NCI-H82 treated with DMSO at 0.1 percent for 48 hours (cell line): ENCODE data around the gene SOD1.
"Not testable (repeated sequence)": the region's sequence is repeated elsewhere in the genome, so short reads cannot be mapped to it uniquely, and the experiment has no call there.

ENCODE experiments used
- DNase-seq: peaks from one replicate; lab custom pipeline; 2025; ENCODE audit not compliant: unreplicated experiment; lab: John Stamatoyannopoulos, UW

SOD1 gene

DNA sequence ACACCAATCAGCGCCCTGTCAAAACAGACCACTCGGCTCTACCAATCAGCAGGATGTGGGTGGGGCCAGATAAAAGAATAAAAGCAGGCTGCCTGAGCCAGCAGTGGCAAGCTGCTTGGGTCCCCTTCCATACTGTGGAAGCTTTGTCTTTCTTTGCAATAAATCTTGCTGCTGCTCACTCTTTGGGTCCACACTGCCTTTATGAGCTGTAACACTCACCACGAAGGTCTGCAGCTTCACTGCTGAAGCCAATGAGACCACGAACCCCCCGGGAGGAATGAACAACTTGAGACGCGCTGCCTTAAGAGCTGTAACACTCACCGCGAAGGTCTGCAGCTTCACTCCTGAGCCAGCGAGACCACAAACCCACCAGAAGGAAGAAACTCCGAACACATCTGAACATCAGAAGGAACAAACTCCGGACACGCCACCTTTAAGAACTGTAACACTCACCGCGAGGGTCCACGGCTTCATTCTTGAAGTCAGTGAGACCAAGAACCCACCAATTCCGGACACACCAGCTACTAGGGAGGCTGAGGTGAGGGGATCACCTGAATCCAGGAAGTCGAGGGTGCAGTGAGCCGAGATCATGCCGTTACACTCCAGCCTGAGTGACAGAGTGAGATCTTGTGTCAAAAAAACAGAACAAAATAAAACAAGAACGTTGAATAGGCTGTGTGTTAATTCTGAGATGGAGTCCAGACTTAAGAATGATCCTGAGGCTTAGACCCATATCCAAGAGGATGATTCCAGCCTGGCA lies 4.5 kb upstream of the SOD1 start:
- not testable (repeated sequence) for DNase-seq

DNA sequence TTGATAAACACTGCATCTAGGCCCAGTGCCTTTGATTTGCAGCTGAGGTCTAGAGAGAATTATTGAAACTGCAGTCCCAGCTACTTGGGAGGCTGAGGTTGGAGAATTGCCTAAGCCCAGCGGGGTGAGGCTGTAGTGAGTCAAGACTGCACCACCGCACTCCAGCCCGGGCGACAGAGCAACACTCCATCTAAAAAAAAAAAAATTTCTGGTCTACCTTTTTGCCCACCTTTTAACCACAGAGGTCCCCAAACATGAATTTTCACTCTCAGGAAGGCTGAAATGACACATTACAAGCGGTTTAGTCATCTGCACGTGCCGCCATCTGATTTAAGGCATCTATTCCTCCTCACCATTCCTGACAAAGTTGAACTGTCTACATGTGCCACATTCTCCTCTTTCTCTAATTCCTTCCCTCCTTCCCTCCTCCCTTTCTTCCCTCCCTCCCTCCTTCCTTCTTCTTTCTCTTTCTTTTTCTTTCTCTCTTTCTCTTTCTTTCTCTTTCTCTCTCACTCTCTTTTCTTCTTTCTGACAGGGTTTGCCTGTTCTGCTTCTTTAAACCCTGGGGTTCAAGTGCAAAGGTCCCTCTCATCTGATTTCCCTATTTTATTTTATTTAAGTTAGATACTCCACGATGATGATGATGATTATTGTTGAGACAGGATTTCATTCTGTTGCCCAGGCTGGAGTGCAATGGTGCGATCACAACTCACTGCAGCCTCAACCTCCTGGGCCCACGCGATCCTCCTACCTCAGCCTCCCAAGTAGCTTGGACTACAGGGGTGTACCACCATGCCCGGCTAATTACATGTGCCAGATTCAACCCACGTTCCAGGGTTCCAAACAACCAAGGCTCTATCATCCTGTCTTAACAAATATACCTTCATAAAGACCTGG lies 3.0 kb upstream of the SOD1 start:
- no peak for DNase-seq

DNA sequence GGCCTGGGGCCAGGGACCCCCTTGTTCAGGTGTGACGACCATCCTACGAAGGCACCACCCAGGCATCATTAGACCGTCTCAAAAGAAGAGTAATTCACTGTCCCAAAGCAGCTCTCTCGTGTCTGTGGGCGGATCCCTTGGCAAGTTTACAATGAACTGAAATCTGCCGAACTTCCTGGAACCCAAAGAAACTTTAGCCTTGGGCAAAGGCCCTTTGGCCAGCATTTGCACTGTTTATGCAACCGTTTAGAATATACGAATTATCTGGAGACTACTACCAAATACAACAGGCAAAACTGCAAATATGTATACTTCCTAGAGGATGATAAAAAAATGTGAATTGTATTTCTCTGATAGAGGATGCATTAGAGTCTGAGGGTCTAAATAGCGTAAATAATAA lies 1.4 kb upstream of the SOD1 start:
- no peak for DNase-seq

DNA sequence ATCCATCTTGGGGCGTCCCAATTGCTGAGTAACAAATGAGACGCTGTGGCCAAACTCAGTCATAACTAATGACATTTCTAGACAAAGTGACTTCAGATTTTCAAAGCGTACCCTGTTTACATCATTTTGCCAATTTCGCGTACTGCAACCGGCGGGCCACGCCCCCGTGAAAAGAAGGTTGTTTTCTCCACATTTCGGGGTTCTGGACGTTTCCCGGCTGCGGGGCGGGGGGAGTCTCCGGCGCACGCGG lies 282 bp upstream of the SOD1 start:
- DNase-seq, result no peak

DNA sequence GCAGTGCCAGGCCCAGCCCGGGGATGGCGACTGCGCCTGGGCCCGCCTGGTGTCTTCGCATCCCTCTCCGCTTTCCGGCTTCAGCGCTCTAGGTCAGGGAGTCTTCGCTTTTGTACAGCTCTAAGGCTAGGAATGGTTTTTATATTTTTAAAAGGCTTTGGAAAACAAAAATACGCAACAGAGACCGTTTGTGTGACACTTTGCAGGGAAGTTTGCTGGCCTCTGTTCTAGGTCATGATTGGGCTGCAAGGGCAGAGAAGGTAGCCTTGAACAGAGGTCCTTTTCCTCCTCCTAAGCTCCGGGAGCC lies 719 bp downstream of the SOD1 start:
- no peak for DNase-seq

DNA sequence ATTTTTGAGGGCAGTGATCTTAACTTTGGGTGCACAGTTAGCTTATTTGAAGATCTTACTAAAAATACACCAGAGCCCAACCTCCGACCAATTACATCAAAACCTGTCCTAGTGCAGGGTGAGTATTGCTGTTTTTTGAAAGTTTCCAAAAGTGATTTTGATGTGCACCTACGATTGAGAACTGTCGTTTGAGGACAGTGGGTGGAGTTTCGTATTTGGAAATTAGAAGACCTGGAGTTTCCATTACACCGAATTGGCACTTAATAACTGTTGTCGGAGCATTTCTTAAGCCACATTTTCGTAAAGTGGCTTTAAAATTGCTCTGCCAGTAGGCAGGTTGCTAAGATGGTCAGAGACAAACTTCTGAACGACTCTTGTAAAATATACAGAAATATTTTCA lies 1.1 kb downstream of the SOD1 start:
- DNase-seq, result no peak

DNA sequence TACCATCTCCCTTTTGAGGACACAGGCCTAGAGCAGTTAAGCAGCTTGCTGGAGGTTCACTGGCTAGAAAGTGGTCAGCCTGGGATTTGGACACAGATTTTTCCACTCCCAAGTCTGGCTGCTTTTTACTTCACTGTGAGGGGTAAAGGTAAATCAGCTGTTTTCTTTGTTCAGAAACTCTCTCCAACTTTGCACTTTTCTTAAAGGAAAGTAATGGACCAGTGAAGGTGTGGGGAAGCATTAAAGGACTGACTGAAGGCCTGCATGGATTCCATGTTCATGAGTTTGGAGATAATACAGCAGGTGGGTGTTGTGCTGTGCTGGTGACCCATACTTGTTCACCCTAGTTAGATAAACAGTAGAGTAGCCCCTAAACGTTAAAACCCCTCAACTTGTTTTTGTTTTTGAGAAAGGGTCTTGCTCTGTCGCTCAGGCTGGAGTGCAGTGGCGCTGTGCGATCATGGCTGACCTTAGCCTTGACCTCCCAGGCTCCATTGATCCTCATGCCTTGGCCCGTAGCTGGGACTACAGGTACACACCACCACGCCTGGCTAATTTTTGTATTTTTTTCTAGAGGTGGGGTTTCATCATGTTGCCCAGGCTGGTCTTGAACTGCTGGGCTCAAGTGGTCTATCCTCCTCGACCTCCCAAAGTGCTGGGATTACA lies 4.2 kb downstream of the SOD1 start:
- DNase-seq, result no peak

DNA sequence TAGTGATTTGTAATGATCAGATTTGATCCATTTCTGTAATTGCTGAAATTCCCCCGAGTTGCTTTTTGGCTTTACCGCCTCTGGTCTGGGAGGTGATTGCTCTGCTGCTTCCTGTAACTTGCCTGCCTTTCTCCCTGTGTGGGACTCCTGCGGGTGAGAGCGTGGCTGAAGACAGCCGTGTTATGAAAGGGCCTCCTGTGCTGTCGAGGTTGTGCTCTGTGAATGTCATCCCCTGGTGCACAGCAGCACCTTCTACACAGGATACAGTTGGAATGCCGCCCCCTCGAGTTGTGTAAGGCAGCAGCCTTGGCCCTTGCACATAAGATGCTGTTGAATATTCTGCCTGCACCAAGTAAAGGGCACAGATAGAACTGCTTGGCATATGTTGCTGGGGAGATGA lies 5.9 kb downstream of the SOD1 start:
- no peak for DNase-seq

DNA sequence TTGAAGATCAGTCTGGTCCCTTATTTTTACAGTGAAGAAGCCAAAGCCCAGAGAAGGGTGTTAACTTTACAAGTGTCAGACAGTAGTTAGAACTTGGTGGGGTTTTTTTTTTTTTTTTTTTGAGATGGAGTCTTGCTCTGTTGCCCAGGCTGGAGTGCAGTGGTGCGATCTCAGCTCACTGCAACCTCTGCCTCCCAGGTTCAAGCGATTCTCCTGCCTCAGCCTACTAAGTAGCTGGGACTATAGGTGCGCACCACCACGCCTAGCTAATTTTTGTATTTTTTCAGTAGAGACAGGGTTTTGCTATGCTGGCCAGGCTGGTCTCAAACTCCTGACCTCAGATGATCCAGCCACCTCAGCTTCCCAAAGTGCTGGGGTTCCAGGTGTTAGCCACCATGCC lies 6.4 kb downstream of the SOD1 start:
- DNase-seq, result not testable (repeated sequence)

DNA sequence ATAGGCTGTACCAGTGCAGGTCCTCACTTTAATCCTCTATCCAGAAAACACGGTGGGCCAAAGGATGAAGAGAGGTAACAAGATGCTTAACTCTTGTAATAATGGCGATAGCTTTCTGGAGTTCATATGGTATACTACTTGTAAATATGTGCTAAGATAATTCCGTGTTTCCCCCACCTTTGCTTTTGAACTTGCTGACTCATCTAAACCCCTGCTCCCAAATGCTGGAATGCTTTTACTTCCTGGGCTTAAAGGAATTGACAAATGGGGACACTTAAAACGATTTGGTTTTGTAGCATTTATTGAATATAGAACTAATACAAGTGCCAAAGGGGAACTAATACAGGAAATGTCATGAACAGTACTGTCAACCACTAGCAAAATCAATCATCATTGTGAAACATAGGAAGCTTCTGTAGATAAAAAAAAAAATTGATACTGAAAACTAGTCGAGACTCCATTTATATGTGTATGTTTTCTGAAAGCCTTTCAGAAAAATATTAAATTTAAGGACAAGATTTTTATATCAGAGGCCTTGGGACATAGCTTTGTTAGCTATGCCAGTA lies 7.0 kb downstream of the SOD1 start:
- no peak for DNase-seq

DNA sequence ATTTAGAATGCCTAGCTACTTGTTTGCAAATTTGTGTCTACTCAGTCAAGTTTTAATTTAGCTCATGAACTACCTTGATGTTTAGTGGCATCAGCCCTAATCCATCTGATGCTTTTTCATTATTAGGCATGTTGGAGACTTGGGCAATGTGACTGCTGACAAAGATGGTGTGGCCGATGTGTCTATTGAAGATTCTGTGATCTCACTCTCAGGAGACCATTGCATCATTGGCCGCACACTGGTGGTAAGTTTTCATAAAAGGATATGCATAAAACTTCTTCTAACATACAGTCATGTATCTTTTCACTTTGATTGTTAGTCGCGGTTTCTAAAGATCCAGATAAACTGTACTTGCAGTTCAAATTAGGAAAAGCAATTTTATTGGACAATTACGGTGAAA lies 7.6 kb downstream of the SOD1 start:
- DNase-seq, result no peak

DNA sequence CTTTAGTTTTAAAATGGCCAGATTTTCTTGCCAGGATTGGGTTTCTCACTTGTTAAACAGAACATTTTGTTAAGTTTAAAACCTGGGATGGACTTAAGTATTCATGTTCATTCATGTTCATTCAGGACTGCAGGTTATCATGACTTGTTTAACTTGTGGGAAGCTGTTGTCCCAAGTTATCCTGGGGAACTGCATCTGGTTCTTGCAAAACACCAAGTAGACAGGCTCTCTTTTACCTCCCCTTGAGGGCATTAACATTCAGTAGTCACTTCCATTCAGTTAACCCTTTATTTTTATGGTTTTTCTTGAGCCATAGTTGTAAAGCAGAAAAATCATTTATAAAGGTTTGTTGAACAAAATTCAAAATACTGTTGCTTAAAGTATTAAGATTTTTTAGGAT lies 8.1 kb downstream of the SOD1 start:
- DNase-seq, result no peak

DNA sequence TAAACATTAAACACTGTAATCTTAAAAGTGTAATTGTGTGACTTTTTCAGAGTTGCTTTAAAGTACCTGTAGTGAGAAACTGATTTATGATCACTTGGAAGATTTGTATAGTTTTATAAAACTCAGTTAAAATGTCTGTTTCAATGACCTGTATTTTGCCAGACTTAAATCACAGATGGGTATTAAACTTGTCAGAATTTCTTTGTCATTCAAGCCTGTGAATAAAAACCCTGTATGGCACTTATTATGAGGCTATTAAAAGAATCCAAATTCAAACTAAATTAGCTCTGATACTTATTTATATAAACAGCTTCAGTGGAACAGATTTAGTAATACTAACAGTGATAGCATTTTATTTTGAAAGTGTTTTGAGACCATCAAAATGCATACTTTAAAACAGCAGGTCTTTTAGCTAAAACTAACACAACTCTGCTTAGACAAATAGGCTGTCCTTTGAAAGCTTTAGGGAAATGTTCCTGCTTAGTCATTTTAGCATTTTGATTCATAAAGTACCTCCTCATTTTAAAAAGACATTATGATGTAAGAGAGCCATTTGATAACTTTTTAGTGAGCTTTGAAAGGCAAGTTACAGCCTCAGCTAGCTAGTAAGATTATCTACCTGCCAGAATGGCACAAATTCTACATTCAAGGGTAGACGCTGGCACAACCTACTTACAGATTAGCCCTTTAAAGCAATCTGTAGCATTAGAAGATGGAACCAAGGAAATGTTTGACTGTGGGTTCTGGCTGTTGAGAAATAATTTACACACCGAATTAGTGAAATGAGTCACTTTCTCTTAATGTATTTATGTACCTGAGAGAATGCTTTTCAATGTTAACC lies 9.4 kb downstream of the SOD1 start:
- DNase-seq, result no peak

DNA sequence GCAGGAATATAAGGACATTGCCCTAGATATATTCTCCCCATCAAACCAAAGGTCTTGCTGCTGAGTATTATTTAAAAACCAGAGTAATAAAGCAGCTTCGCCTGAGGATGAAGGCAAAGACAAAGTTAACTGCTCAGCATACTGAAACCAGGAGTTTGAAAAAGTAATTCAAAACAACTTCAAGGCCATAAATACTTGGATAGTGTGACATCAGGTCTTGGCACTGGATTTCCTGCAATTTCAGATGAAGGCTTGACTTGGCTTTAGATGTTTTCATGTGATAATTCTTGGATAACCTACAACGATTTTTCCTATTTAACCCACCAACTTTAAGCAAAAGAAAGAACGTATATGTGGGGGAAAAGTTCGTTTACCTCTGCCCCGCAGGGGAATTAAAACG lies 10.6 kb downstream of the SOD1 start:
- DNase-seq, result no peak

DNA sequence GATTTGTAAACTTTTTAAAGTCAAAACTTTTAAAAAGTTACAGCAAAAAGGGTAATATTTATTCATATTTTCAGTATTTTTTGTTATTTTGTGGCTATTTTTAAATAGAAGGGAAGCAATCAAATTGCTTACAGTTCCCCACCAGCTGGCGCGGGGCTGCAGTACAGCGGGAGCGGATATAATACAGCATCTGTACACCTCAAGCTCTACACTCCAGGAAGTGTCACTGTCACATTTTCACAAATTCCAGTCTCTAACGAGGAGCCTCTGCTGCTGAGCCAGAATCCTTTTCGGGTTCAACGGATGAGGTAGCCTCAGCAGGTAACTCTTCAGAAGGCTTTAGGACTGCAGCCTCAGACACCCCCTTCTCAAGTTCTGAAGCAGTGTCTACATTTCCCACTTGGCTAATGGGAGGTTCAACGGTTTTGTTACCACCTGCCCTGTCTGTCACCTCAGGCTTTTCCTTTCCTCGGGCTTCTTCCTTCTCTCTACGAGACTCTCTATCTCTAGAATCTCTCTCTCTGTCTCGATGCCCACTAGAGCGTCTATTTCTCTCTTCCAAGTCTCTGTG lies 11.7 kb downstream of the SOD1 start:
- peak; percentile 8 for DNase-seq

DNA sequence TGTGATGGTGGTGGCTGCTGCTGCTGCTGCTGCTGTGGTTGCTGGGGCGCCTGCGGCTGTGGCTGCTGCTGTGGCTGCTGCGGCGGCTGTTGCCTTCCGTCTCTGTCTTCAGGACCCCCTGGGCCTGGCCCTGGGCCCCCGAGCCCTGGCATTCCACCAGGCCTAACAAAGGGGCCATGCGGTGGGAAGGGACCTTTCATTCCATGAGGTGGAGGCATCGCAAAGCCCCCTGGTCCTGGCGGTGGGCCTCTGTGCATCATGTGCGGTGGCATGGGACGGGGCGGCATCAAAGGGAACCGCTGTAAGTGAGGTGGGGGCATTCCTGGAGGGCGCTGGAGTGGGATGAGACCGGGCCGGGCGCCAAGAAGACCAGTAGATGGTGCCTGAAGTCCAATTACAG lies 12.4 kb downstream of the SOD1 start:
- DNase-seq, result no peak

DNA sequence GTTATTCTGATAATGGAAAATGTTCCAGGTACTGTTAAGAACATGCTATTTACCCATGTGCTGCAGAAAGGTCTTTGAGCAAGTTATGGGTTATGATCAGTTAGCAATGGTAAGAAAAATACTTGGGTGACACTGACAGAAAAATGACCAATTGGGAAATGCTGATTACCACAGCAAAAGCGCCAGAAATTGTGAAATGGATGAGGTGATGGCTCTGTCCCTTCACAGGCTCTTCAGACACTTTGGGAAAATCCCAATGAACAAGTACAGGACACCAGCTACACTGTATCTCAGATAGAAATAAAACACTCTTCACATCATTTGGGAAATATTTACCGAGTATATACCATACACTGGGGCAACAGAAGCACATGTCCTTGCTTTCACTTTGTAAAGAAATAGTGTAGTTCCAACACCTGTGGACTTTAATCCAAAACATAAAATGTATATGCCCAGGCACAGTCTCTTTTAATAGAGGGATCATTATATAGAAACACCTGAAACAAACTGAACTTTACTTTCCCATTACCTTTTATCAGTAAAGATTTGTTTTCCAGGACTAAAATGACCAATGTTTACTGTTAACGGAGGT lies 13.9 kb downstream of the SOD1 start:
- no peak for DNase-seq

DNA sequence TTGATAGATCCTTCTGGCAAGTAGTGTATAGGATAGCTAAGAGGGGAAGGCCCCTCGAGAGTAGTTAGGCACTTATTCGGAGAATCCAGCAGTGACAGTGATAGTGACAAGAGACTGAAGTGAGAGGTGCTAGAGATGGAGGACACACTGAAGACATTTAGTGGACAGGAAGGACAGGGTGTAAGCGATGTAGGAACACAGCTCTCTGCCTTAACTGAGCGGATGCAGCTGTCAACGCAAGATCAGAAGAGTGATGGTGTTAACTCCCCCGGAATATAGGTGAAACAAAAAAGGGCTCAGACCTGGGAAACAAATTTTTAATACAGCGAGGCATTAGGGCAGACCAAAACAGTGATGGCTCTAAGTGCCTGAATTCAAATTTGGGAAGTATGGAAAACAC lies 15.8 kb downstream of the SOD1 start:
- DNase-seq, result no peak

DNA sequence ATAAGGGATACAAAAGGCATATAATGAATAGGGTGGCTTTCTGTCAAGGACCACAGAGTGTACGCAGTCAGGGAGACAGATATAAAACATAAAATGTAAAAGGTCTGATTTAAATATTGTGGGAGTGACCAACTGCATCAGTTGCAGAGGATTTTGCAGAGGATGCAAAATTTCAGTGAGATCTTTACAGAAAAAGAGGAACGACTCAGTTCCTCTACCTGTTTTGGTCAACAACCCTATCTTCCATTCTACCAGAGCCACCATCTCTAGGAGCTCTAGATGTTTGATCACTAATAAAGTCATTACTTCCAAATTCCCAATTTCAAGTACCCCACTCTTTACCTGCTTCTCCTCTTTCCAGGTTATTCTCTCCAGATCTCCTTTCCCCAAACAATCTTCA lies 16.5 kb downstream of the SOD1 start:
- DNase-seq, result no peak

DNA sequence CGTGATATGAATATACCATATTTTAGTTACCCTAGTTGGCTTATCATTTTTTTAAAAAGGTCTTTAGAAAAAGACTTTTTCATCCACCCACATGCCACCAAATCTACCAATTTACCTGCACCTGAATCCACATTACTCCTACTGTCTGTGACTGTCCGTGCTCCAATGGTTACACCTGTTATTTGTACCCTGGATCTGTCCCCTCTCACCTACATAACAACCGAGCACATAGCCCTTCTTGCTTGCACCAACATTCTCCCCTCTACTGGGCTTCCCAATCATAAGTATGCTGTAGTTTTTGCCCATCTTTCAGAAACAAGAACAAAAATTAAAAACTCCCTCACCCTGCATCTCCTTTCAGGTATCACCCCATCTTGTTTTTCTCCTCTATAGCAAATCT lies 17.6 kb downstream of the SOD1 start:
- no peak for DNase-seq
